Liver (tissue), 9 donors: ENCODE measurements around the gene MAD2L1BP. TPM values are rescaled to one million over a fixed set of nuclear protein-coding genes. Genes with fewer than 3 reads are reported as not detected.

Source experiments
- DNase-seq: peaks from one replicate; pipeline ENCODE4 v3.0.0-alpha.2; 2017; ENCODE audit warnings: low spot score
- H3K27ac ChIP-seq, 2 donors: one replicate each; pipeline ENCODE4 v1.7.0; 2013; ENCODE audit warnings: inconsistent platforms in 2 of 2, low read length in 2 of 2, control low read depth in 1 of 2, low read depth in 1 of 2, mild to moderate bottlenecking in 1 of 2
- H3K27me3 ChIP-seq, 4 donors: one replicate each; pipeline versions ENCODE4 v1.6.1 to v1.7.0; 2013; ENCODE audit warnings: low read length in 3 of 4, inconsistent platforms in 1 of 4, mild to moderate bottlenecking in 1 of 4, moderate library complexity in 1 of 4; ENCODE audit not compliant: control insufficient read depth in 4 of 4, insufficient read depth in 4 of 4
- H3K36me3 ChIP-seq, 4 donors: one replicate each; pipeline versions ENCODE4 v1.6.1 to v1.7.0; 2013; ENCODE audit warnings: low read length in 3 of 4, mild to moderate bottlenecking in 3 of 4, low read depth in 1 of 4, moderate library complexity in 1 of 4; ENCODE audit not compliant: control insufficient read depth in 4 of 4, insufficient read depth in 3 of 4
- H3K4me1 ChIP-seq, 4 donors: one replicate each; pipeline versions ENCODE4 v1.6.1 to v1.7.0; 2013; ENCODE audit warnings: low read length in 3 of 4, mild to moderate bottlenecking in 3 of 4, moderate library complexity in 1 of 4; ENCODE audit not compliant: control insufficient read depth in 4 of 4, insufficient read depth in 4 of 4
- H3K4me3 ChIP-seq, 3 donors: one replicate each; pipeline versions ENCODE4 v1.6.1 to v1.7.0; 2013; ENCODE audit warnings: low read length in 3 of 3, control low read depth in 1 of 3, low read depth in 1 of 3, mild to moderate bottlenecking in 1 of 3
- H3K9ac ChIP-seq, 2 donors: one replicate each; pipeline ENCODE4 v1.7.0; 2013; ENCODE audit warnings: low read length in 2 of 2, mild to moderate bottlenecking in 2 of 2, moderate library complexity in 2 of 2, control low read depth in 1 of 2, low read depth in 1 of 2
- H3K9me3 ChIP-seq, 4 donors: one replicate each; pipeline versions ENCODE4 v1.6.1 to v1.7.0; 2013; ENCODE audit warnings: low read length in 3 of 4; ENCODE audit not compliant: control insufficient read depth in 4 of 4
- CTCF ChIP-seq: fragments of 150-350 bp; IDR thresholded peaks from 2 replicates; pipeline ENCODE4 v1.5.1; 2017; ENCODE audit warnings: improper control_type of control experiment, low read depth, low read length; ENCODE audit not compliant: missing input control
- EGR1 ChIP-seq, 2 donors: IDR thresholded peaks; 2 replicates each; pipeline ENCODE4 v1.6.1; 2016 to 2018; ENCODE audit warnings: antibody characterized with exemption in 2 of 2, low read depth in 2 of 2
- FOXA1 ChIP-seq: IDR thresholded peaks from 2 replicates; pipeline ENCODE4 v1.6.1; 2016; ENCODE audit warnings: antibody characterized with exemption
- FOXA2 ChIP-seq: IDR thresholded peaks from 2 replicates; pipeline ENCODE4 v1.6.1; 2016; ENCODE audit warnings: antibody characterized with exemption
- GABPA ChIP-seq, 2 donors: IDR thresholded peaks in 1 of 2; conservative IDR thresholded peaks in 1 of 2; 2 replicates each; pipeline ENCODE4 v1.6.1; 2016; ENCODE audit warnings: antibody characterized with exemption in 2 of 2, mild to moderate bottlenecking in 1 of 2, moderate library complexity in 1 of 2
- HNF4A ChIP-seq, 2 donors: conservative IDR thresholded peaks; 2 replicates each; pipeline ENCODE4 v1.6.1; 2016; ENCODE audit warnings: antibody characterized with exemption in 2 of 2, mild to moderate bottlenecking in 2 of 2
- HNF4G ChIP-seq: IDR thresholded peaks from 2 replicates; pipeline ENCODE4 v1.6.1; 2016; ENCODE audit warnings: antibody characterized with exemption
- JUND ChIP-seq, 2 donors: IDR thresholded peaks; 2 replicates each; pipeline ENCODE4 v1.6.1; 2016; ENCODE audit warnings: antibody characterized with exemption in 2 of 2
- NR2F2 ChIP-seq: IDR thresholded peaks from 2 replicates; pipeline ENCODE4 v1.6.1; 2016; ENCODE audit warnings: antibody characterized with exemption
- RAD21 ChIP-seq, 2 donors: IDR thresholded peaks; 2 replicates each; pipeline ENCODE4 v1.6.1; 2016; ENCODE audit warnings: antibody characterized with exemption in 2 of 2, mild to moderate bottlenecking in 2 of 2
- RXRA ChIP-seq, 2 donors: IDR thresholded peaks; 2 replicates each; pipeline ENCODE4 v1.6.1; 2017 to 2018; ENCODE audit warnings: antibody characterized with exemption in 2 of 2, mild to moderate bottlenecking in 1 of 2
- SP1 ChIP-seq: IDR thresholded peaks from 2 replicates; pipeline ENCODE4 v1.6.1; 2018; ENCODE audit warnings: antibody characterized with exemption, mild to moderate bottlenecking
- TAF1 ChIP-seq: conservative IDR thresholded peaks from 2 replicates; pipeline ENCODE4 v1.6.1; 2016; ENCODE audit warnings: antibody characterized with exemption, mild to moderate bottlenecking
- YY1 ChIP-seq: IDR thresholded peaks from 2 replicates; pipeline ENCODE4 v1.6.1; 2016; ENCODE audit warnings: antibody characterized with exemption, mild to moderate bottlenecking
- ZBTB33 ChIP-seq: IDR thresholded peaks from 2 replicates; pipeline ENCODE4 v1.6.1; 2016; ENCODE audit warnings: antibody characterized with exemption
- WGBS: extraction: QIAGEN DNeasy Blood & Tissue Kit; methylation state at CpG from one replicate; pipeline ENCODE4 v1.1.7; 2013; 5-methylcytosine and 5-hydroxymethylcytosine counted together
- polyA plus RNA-seq, 2 donors: library from polyadenylated mRNA; stranded (reverse) in 1 of 2; unstranded in 1 of 2; fragments of 200-250 nt in 1 of 2; fragments of >200 nt in 1 of 2; fragmentation: Nextera tagmentation in 1 of 2; extraction: Ambion mirVana in 1 of 2; gene quantifications; one replicate each; pipeline versions ENCODE4 v1.2.1 to v1.2.3, GENCODE V29; 2013 to 2015
- total RNA-seq, 2 donors: library from RNA; depleted of rRNA; stranded (reverse); fragments of >200 nt; gene quantifications; one replicate each; pipeline ENCODE4 v1.2.3, GENCODE V29; 2014
- TF ChIP-seq, protein P1 (sequence below): IDR thresholded peaks from 2 replicates; pipeline ENCODE4 v1.6.1; 2016; ENCODE audit warnings: antibody characterized with exemption
- TF ChIP-seq, protein P2 (sequence below): IDR thresholded peaks from 2 replicates; pipeline ENCODE4 v1.6.1; 2016; ENCODE audit warnings: antibody characterized with exemption, mild to moderate bottlenecking
- donor health status: healthy.
- donor health status: healthy.
- donor health status: healthy.
- donor health status: healthy.
- donor health status: healthy.

MAD2L1BP gene
- total and polyA plus RNA-seq, 4 donors, result 11.2 to 17.3 (median 16.1) TPM

GRCh38 chr6:43668151-43669028, 32.8 kb downstream of the MAD2L1BP start:
- Histone ChIP-seq H3K4me1 (peaks cover 5 to 18% (median 9%) of the 10 kb centered on the region in 4 donors), H3K36me3 (peaks cover 0 to 16% (median 4%) of the 10 kb centered on the region in 4 donors), H3K27ac (no peak overlapping the region), H3K4me3 (no peak overlapping the region), H3K9ac (no peak overlapping the region), H3K9me3 (no peaks in the 10 kb centered on the region), H3K27me3 (no peaks in the 10 kb centered on the region)
- 26% methylated on average over 17 of the region's 17 CpGs for WGBS
- DNase-seq, result peak; percentile 49
- TF ChIP-seq RAD21 (IDR thresholded peaks at IDR 0.05) (peak; percentile 6 to 47), CTCF (peak; percentile 41)
- TF ChIP-seq, protein P1, sequence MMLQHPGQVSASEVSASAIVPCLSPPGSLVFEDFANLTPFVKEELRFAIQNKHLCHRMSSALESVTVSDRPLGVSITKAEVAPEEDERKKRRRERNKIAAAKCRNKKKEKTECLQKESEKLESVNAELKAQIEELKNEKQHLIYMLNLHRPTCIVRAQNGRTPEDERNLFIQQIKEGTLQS, result no peak

DNA sequence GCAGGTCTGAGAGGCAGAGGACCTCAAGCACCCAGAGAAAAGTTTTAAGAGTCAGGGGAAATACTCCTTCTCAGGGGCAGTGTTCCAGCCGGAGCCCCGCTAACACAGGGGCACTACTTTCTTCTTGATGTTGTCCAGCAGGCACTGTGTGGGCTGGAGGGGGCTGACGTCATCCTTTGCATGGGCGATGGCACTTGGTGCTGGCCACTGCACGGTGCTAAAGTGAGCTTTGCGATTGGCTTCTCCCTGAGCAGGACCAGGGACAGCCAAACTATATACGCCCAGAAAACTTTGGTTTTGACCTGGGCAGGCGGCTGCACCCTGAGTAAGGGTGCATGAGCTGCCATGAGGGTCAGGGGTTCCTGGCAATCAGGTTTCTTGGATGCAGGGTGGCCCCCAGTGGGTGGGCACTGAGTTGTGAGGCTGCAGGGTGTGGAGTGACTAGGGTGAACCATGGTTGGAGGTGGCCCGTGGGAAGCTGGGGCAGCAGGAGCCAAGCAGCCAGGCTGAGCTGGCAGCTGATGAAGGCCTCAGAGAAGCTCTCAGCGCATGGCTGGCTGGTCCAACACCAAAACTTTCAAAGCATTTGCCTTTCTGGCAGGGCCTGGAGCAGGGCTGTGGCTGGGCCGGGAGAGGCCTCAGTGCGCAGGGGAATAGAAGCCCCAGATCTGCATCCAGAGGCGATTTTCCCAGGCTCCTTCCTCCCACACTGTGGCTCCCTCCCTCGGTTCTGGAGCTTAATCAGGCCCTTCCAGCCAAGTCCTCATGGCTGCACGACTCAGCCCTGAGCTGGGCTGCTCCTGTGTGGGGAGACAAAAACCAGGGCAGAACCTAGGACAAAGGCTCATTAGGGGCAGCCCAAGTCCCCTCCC, 33.6 kb downstream of the MAD2L1BP start:
- no peak for DNase-seq
- H3K36me3 ChIP-seq, result peaks cover 0 to 22% (median 8%) of the 10 kb centered on the region in 4 donors
- no peak overlapping the region for H3K27ac ChIP-seq
- H3K27me3 ChIP-seq, result no peaks in the 10 kb centered on the region
- no peak overlapping the region for H3K9ac ChIP-seq
- no peak overlapping the region for H3K4me3 ChIP-seq
- WGBS, result 86% methylated on average over 15 of the region's 15 CpGs
- H3K9me3 ChIP-seq, result no peaks in the 10 kb centered on the region
- H3K4me1 ChIP-seq, result peaks cover 5 to 18% (median 9%) of the 10 kb centered on the region in 4 donors
- TF ChIP-seq NR2F2, result no peak
- TF ChIP-seq HNF4G, result no peak
- no peak for TF ChIP-seq TAF1
- TF ChIP-seq JUND (IDR thresholded peaks at IDR 0.05), result no peak
- TF ChIP-seq GABPA (IDR thresholded peaks at IDR 0.05 in 1 of 2, conservative IDR thresholded peaks at IDR 0.05 in 1 of 2), result no peak
- TF ChIP-seq, protein P2, sequence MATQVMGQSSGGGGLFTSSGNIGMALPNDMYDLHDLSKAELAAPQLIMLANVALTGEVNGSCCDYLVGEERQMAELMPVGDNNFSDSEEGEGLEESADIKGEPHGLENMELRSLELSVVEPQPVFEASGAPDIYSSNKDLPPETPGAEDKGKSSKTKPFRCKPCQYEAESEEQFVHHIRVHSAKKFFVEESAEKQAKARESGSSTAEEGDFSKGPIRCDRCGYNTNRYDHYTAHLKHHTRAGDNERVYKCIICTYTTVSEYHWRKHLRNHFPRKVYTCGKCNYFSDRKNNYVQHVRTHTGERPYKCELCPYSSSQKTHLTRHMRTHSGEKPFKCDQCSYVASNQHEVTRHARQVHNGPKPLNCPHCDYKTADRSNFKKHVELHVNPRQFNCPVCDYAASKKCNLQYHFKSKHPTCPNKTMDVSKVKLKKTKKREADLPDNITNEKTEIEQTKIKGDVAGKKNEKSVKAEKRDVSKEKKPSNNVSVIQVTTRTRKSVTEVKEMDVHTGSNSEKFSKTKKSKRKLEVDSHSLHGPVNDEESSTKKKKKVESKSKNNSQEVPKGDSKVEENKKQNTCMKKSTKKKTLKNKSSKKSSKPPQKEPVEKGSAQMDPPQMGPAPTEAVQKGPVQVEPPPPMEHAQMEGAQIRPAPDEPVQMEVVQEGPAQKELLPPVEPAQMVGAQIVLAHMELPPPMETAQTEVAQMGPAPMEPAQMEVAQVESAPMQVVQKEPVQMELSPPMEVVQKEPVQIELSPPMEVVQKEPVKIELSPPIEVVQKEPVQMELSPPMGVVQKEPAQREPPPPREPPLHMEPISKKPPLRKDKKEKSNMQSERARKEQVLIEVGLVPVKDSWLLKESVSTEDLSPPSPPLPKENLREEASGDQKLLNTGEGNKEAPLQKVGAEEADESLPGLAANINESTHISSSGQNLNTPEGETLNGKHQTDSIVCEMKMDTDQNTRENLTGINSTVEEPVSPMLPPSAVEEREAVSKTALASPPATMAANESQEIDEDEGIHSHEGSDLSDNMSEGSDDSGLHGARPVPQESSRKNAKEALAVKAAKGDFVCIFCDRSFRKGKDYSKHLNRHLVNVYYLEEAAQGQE, result no peak
- no peak for TF ChIP-seq FOXA1
- TF ChIP-seq HNF4A (conservative IDR thresholded peaks at IDR 0.05), result no peak
- TF ChIP-seq RXRA (IDR thresholded peaks at IDR 0.05), result no peak
- TF ChIP-seq ZBTB33, result no peak
- TF ChIP-seq CTCF, result no peak
- no peak for TF ChIP-seq EGR1 (IDR thresholded peaks at IDR 0.05; ENCODE audit: low read depth in 2 of 2)
- TF ChIP-seq FOXA2, result no peak
- TF ChIP-seq, protein P1, result no peak
- no peak for TF ChIP-seq YY1
- TF ChIP-seq SP1, result no peak
